Neural progenitor cell (in vitro differentiated cells): ENCODE data around the gene CELA2B. TPM values are rescaled to one million over a fixed set of nuclear protein-coding genes. Genes with fewer than 3 reads are reported as not detected.

Experiments used
- DNase-seq: peaks from one replicate; pipeline ENCODE4 v3.0.0-alpha.2; 2016; ENCODE audit warnings: low spot score
- H2AFZ ChIP-seq: fragments of 200-600 bp; sonication (generic); replicated peaks from 2 replicates; pipeline ENCODE4 v1.6.1; 2016; ENCODE audit warnings: antibody characterized with exemption
- H3F3A ChIP-seq: fragments of 200-600 bp; sonication (generic); 2 replicates; pipeline ENCODE4 v1.6.1; 2016; ENCODE audit warnings: antibody characterized with exemption, low read depth
- H3K27ac ChIP-seq: fragments of 200-600 bp; sonication (generic); 2 replicates; pipeline ENCODE4 v1.5.1; 2016; ENCODE audit warnings: mild to moderate bottlenecking
- H3K27me3 ChIP-seq: fragments of 200-600 bp; sonication (generic); 2 replicates; pipeline ENCODE4 v1.6.1; 2016; ENCODE audit warnings: mild to moderate bottlenecking, moderate library complexity
- H3K36me3 ChIP-seq: fragments of 200-600 bp; sonication (generic); 2 replicates; pipeline ENCODE4 v1.5.1; 2016
- H3K4me1 ChIP-seq: fragments of 200-600 bp; sonication (generic); 2 replicates; pipeline ENCODE4 v1.6.1; 2016; ENCODE audit warnings: mixed run types
- H3K4me2 ChIP-seq: fragments of 200-600 bp; sonication (generic); 2 replicates; pipeline ENCODE4 v1.6.1; 2016
- H3K4me3 ChIP-seq: fragments of 200-600 bp; sonication (generic); 2 replicates; pipeline ENCODE4 v1.5.1; 2016
- H3K79me2 ChIP-seq: fragments of 200-600 bp; sonication (generic); 2 replicates; pipeline ENCODE4 v1.6.1; 2016; ENCODE audit warnings: low read depth
- H3K9ac ChIP-seq: fragments of 200-600 bp; sonication (generic); 2 replicates; pipeline ENCODE4 v1.6.1; 2016
- H3K9me3 ChIP-seq: fragments of 200-600 bp; sonication (generic); 2 replicates; pipeline ENCODE4 v1.5.1; 2016; ENCODE audit warnings: low read depth
- H4K20me1 ChIP-seq: fragments of 200-600 bp; sonication (generic); 2 replicates; pipeline ENCODE4 v1.6.1; 2016; ENCODE audit warnings: low read depth
- H3K27ac Mint-ChIP-seq: 3 replicates; pipeline ENCODE4 v1.8.0; 2021; ENCODE audit warnings: mixed read lengths
- H3K27me3 Mint-ChIP-seq: 2 replicates; pipeline ENCODE4 v1.8.0; 2022; ENCODE audit warnings: low read depth, mild to moderate bottlenecking, inconsistent platforms, moderate library complexity, mixed read lengths; ENCODE audit not compliant: insufficient read depth
- H3K36me3 Mint-ChIP-seq: 3 replicates; pipeline ENCODE4 v1.8.0; 2021; ENCODE audit warnings: mixed read lengths
- H3K4me1 Mint-ChIP-seq: 3 replicates; pipeline ENCODE4 v1.8.0; 2021; ENCODE audit warnings: mixed read lengths
- H3K4me3 Mint-ChIP-seq: 3 replicates; pipeline ENCODE4 v1.8.0; 2021; ENCODE audit warnings: mild to moderate bottlenecking, moderate library complexity, mixed read lengths
- H3K9me3 Mint-ChIP-seq: 3 replicates; pipeline ENCODE4 v1.8.0; 2020; ENCODE audit warnings: mixed read lengths
- EZH2 ChIP-seq: fragments of 200-600 bp; sonication (generic); IDR thresholded peaks from 2 replicates; pipeline ENCODE4 v1.6.1; 2017; ENCODE audit warnings: antibody characterized with exemption, mild to moderate bottlenecking, moderate library complexity
- EZH2phosphoT487 ChIP-seq: fragments of 200-600 bp; sonication (generic); IDR thresholded peaks from 2 replicates; pipeline ENCODE4 v1.6.1; 2017; ENCODE audit warnings: antibody characterized with exemption
- total RNA-seq: library from RNA; depleted of rRNA; stranded (reverse); fragments of >200 nt; gene quantifications from 2 replicates; pipeline ENCODE4 v1.2.3, GENCODE V29; 2015; ENCODE audit warnings: low replicate concordance
- TF ChIP-seq, protein P1 (sequence below): fragments of 200-600 bp; sonication (generic); IDR thresholded peaks from 2 replicates; pipeline ENCODE4 v1.5.1; 2017; ENCODE audit warnings: antibody characterized with exemption, mild to moderate bottlenecking

The CELA2B gene
- total RNA-seq, 1 donor from 2014 or later: not detected

DNA sequence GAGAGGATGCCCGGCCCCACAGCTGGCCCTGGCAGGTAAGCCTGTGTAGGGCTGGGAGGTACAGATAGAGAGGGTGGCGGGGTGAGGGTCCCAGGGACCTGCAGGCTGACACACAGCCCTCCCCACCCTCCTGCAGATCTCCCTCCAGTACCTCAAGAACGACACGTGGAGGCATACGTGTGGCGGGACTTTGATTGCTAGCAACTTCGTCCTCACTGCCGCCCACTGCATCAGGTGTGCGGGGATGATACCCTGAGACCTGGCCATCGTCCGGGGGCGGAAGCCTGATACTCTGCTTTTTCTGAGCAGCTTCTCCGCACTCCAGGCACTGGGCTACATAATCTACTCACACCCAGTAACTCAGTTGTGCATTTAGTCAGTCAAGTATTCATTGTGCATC is 35.5 kb upstream of the CELA2B start:
- Histone ChIP-seq H3F3A (no peaks in the 10 kb centered on the region), H3K9ac (no peak overlapping the region), H2AFZ (no peak overlapping the region), H3K27ac (no peak overlapping the region), H3K27me3 (no peaks in the 10 kb centered on the region), H3K79me2 (no peaks in the 10 kb centered on the region), H3K4me1 (no peaks in the 10 kb centered on the region), H3K9me3 (no peaks in the 10 kb centered on the region), H3K4me3 (no peak overlapping the region), H4K20me1 (no peaks in the 10 kb centered on the region), H3K36me3 (no peaks in the 10 kb centered on the region), H3K4me2 (no peak overlapping the region)
- Mint-ChIP-seq H3K36me3 (no peaks in the 10 kb centered on the region), H3K4me3 (no peak overlapping the region), H3K9me3 (no peaks in the 10 kb centered on the region), H3K27me3 (peaks cover 10% of the 10 kb centered on the region), H3K27ac (no peak overlapping the region), H3K4me1 (peaks cover 7% of the 10 kb centered on the region)
- TF ChIP-seq EZH2 (no peak), EZH2phosphoT487 (no peak)
- TF ChIP-seq, protein P1, sequence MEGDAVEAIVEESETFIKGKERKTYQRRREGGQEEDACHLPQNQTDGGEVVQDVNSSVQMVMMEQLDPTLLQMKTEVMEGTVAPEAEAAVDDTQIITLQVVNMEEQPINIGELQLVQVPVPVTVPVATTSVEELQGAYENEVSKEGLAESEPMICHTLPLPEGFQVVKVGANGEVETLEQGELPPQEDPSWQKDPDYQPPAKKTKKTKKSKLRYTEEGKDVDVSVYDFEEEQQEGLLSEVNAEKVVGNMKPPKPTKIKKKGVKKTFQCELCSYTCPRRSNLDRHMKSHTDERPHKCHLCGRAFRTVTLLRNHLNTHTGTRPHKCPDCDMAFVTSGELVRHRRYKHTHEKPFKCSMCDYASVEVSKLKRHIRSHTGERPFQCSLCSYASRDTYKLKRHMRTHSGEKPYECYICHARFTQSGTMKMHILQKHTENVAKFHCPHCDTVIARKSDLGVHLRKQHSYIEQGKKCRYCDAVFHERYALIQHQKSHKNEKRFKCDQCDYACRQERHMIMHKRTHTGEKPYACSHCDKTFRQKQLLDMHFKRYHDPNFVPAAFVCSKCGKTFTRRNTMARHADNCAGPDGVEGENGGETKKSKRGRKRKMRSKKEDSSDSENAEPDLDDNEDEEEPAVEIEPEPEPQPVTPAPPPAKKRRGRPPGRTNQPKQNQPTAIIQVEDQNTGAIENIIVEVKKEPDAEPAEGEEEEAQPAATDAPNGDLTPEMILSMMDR: no peak
- DNase-seq: no peak

DNA sequence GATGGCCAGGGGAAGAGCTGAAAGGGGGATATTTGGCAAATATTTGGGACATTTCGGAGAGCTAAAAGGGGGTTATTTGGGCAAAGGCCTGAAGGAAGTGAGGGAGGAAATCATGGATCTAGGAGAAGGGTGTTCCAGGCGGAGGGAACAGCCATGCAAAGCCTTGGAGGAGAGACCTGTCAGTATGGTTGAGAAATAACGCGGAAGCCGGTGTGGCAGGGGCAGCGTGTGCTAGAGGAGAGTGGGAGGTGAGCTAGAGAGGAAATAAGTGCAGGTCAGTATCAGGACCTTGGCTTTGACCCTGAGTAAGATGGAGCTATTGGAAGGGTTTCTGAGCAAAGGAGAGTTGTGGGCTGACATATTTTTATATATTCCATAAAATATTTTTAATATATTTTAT is 34.7 kb upstream of the CELA2B start:
- Mint-ChIP-seq H3K9me3 (no peaks in the 10 kb centered on the region), H3K4me1 (peaks cover 7% of the 10 kb centered on the region), H3K4me3 (no peak overlapping the region), H3K36me3 (no peaks in the 10 kb centered on the region), H3K27ac (no peak overlapping the region), H3K27me3 (peaks cover 17% of the 10 kb centered on the region)
- Histone ChIP-seq H3K36me3 (no peaks in the 10 kb centered on the region), H3K27ac (no peak overlapping the region), H2AFZ (no peak overlapping the region), H3K9ac (no peak overlapping the region), H3K4me3 (no peak overlapping the region), H3K79me2 (no peaks in the 10 kb centered on the region), H3K4me1 (no peaks in the 10 kb centered on the region), H3K4me2 (no peak overlapping the region), H4K20me1 (no peaks in the 10 kb centered on the region), H3F3A (no peaks in the 10 kb centered on the region), H3K27me3 (no peaks in the 10 kb centered on the region), H3K9me3 (no peaks in the 10 kb centered on the region)
- no peak for DNase-seq
- TF ChIP-seq EZH2phosphoT487: no peak
- TF ChIP-seq EZH2: no peak
- TF ChIP-seq, protein P1: no peak

DNA sequence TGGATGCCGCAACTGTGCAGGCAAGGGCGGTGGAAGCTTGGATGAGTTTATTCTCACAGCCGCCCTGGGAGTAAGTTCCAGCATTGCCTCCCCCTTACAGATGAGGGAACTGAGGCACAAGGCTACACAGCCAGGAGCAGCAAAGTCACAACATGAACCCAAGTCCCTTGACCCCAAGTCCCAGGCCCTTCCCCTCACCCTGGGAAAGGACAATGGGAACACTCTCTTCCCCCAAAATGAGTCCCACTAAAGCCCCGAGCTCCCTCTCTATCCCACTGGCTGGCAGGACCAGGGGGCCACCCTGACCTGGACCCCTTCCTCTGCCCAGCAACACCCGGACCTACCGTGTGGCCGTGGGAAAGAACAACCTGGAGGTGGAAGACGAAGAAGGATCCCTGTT is 33.8 kb upstream of the CELA2B start:
- H3K27me3 Mint-ChIP-seq: peaks cover 16% of the 10 kb centered on the region
- Histone ChIP-seq H3K4me3 (no peak overlapping the region), H3K9ac (no peak overlapping the region), H3K9me3 (no peaks in the 10 kb centered on the region), H3K27ac (no peak overlapping the region), H4K20me1 (no peaks in the 10 kb centered on the region), H3K4me2 (no peak overlapping the region), H2AFZ (no peak overlapping the region), H3F3A (no peaks in the 10 kb centered on the region), H3K36me3 (no peaks in the 10 kb centered on the region), H3K79me2 (no peaks in the 10 kb centered on the region), H3K4me1 (no peaks in the 10 kb centered on the region), H3K27me3 (no peaks in the 10 kb centered on the region)
- H3K4me1 Mint-ChIP-seq: peaks cover 5% of the 10 kb centered on the region
- H3K9me3 Mint-ChIP-seq: no peaks in the 10 kb centered on the region
- H3K36me3 Mint-ChIP-seq: no peaks in the 10 kb centered on the region
- TF ChIP-seq EZH2 (no peak), EZH2phosphoT487 (no peak)
- TF ChIP-seq, protein P1: no peak
- no peak overlapping the region for H3K27ac Mint-ChIP-seq
- no peak overlapping the region for H3K4me3 Mint-ChIP-seq
- no peak for DNase-seq
